IMR-90 (cell line): ENCODE measurements around the gene PRRC2B. TPM values are rescaled to one million over a fixed set of nuclear protein-coding genes. Genes with fewer than 3 reads are reported as not detected.

ENCODE experiments used
- ATAC-seq: fragments of 200-7000 bp; cut with Tn5 transposase; 2 replicates; pipeline ENCODE4 v1.9.1; 2020; ENCODE audit warnings: low read depth, mild to moderate bottlenecking, moderate library complexity
- BruUV-seq: library from RNA; stranded (reverse); fragments of 400-500 nt; replicated peaks from 2 replicates; lab custom pipeline; 2021; lab: Mats Ljungman, UMichigan
- CTCF ChIA-PET: fragments of 300-600 bp; formaldehyde crosslinking; extraction: SDS; loops from one replicate; lab custom pipeline; 2021; ENCODE audit warnings: antibody characterized with exemption; lab: Yijun Ruan, JAX
- POLR2A ChIA-PET: fragments of 300-600 bp; sonication (Branson Sonifier 250); formaldehyde crosslinking; loops from one replicate; lab custom pipeline; 2022; ENCODE audit warnings: antibody characterized with exemption; ENCODE audit not compliant: unreplicated experiment; lab: Charles Lee
- DNase-seq: peaks from one replicate; pipeline ENCODE4 v3.0.0; 2013
- H2AFZ ChIP-seq: replicated peaks from 2 replicates; pipeline ENCODE3; 2013; ENCODE audit warnings: low read length, mild to moderate bottlenecking; ENCODE audit not compliant: poor library complexity
- H2AK5ac ChIP-seq: 2 replicates; pipeline ENCODE4 v1.6.1; 2013; ENCODE audit warnings: low read depth, low read length, inconsistent platforms
- H2AK9ac ChIP-seq: replicated peaks from 2 replicates; pipeline ENCODE3; 2013; ENCODE audit warnings: mild to moderate bottlenecking, low read depth, low read length, moderate library complexity; ENCODE audit not compliant: poor library complexity
- H2BK120ac ChIP-seq: 2 replicates; pipeline ENCODE4 v1.6.1; 2013; ENCODE audit warnings: low read depth, low read length, inconsistent platforms
- H2BK15ac ChIP-seq: 3 replicates; pipeline ENCODE4 v1.6.1; 2013; ENCODE audit warnings: low read depth, low read length, inconsistent platforms
- H2BK20ac ChIP-seq: 2 replicates; pipeline ENCODE4 v1.6.1; 2013; ENCODE audit warnings: low read depth, mild to moderate bottlenecking, inconsistent platforms, low read length, moderate library complexity
- H2BK5ac ChIP-seq: 2 replicates; pipeline ENCODE4 v1.6.1; 2013; ENCODE audit warnings: mild to moderate bottlenecking, low read depth, low read length, inconsistent platforms; ENCODE audit not compliant: poor library complexity, severe bottlenecking
- H3K14ac ChIP-seq: replicated peaks from 2 replicates; pipeline ENCODE4 v1.6.1; 2013; ENCODE audit warnings: low read depth, low read length, inconsistent platforms
- H3K18ac ChIP-seq: 2 replicates; pipeline ENCODE4 v1.6.1; 2013; ENCODE audit warnings: low read depth, low read length, control low read depth
- H3K23ac ChIP-seq: 2 replicates; pipeline ENCODE4 v1.6.1; 2013; ENCODE audit warnings: low read depth, low read length, inconsistent platforms
- H3K27ac ChIP-seq: 2 replicates; pipeline ENCODE4 v1.5.1; 2013; ENCODE audit warnings: mild to moderate bottlenecking, control low read depth, low read length; ENCODE audit not compliant: insufficient read depth
- H3K27me3 ChIP-seq: 2 replicates; pipeline ENCODE4 v1.6.1; 2013; ENCODE audit warnings: low read length; ENCODE audit not compliant: control insufficient read depth, insufficient read depth
- H3K36me3 ChIP-seq: 2 replicates; pipeline ENCODE4 v1.6.1; 2013; ENCODE audit warnings: low read length, mixed read lengths; ENCODE audit not compliant: control insufficient read depth, insufficient read depth
- H3K4ac ChIP-seq: 2 replicates; pipeline ENCODE4 v1.6.1; 2013; ENCODE audit warnings: low read depth, low read length, inconsistent platforms
- H3K4me1 ChIP-seq: 2 replicates; pipeline ENCODE4 v1.6.1; 2013; ENCODE audit warnings: low read length, mixed read lengths; ENCODE audit not compliant: control insufficient read depth, insufficient read depth
- H3K4me2 ChIP-seq: 2 replicates; pipeline ENCODE4 v1.6.1; 2013; ENCODE audit warnings: low read depth, mild to moderate bottlenecking, control low read depth, low read length, moderate library complexity
- H3K4me3 ChIP-seq: 2 replicates; pipeline ENCODE4 v1.5.1; 2013; ENCODE audit warnings: low read depth, mild to moderate bottlenecking, control low read depth, low read length, moderate library complexity; ENCODE audit not compliant: insufficient read depth
- H3K56ac ChIP-seq: 2 replicates; pipeline ENCODE4 v1.6.1; 2013; ENCODE audit warnings: low read length, inconsistent platforms; ENCODE audit not compliant: insufficient read depth; ENCODE audit errors: extremely low read depth
- H3K79me1 ChIP-seq, 2 experiments: 2 replicates each; pipeline ENCODE4 v1.6.1; 2013; ENCODE audit warnings: low read length in 2 of 2, inconsistent platforms in 1 of 2, low read depth in 1 of 2
- H3K9ac ChIP-seq: 2 replicates; pipeline ENCODE4 v1.6.1; 2013; ENCODE audit warnings: low read depth, low read length, control low read depth
- H3K9me1 ChIP-seq: 2 replicates; pipeline ENCODE4 v1.6.1; 2013; ENCODE audit warnings: low read length, inconsistent platforms; ENCODE audit not compliant: insufficient read depth
- H3K9me3 ChIP-seq: 2 replicates; pipeline ENCODE4 v1.6.1; 2013; ENCODE audit warnings: low read length; ENCODE audit not compliant: control insufficient read depth, insufficient read depth
- H4K20me1 ChIP-seq: 2 replicates; pipeline ENCODE4 v1.6.1; 2013; ENCODE audit warnings: low read length, inconsistent platforms; ENCODE audit not compliant: insufficient read depth
- H4K5ac ChIP-seq: 2 replicates; pipeline ENCODE4 v1.6.1; 2013; ENCODE audit warnings: mild to moderate bottlenecking, low read depth, low read length, control low read depth
- H4K8ac ChIP-seq, 2 experiments: 2 replicates each; pipeline ENCODE4 v1.6.1; 2013; ENCODE audit warnings: low read depth in 2 of 2, low read length in 2 of 2, control low read depth in 1 of 2, inconsistent platforms in 1 of 2
- H4K91ac ChIP-seq: 2 replicates; pipeline ENCODE4 v1.6.1; 2013; ENCODE audit warnings: low read depth, low read length, inconsistent platforms; ENCODE audit not compliant: insufficient read depth
- CEBPB ChIP-seq: IDR thresholded peaks from 2 replicates; pipeline ENCODE4 v1.6.1; 2012; ENCODE audit warnings: low read depth, low read length, improper control_type of control experiment
- FOS ChIP-seq: fragments of 150-350 bp; IDR thresholded peaks from 2 replicates; pipeline ENCODE4 v1.6.1; 2016; ENCODE audit warnings: low read depth, low read length
- MAFK ChIP-seq: IDR thresholded peaks from 2 replicates; pipeline ENCODE4 v1.6.1; 2012; ENCODE audit warnings: low read depth, low read length, improper control_type of control experiment
- MAZ ChIP-seq: IDR thresholded peaks from 2 replicates; pipeline ENCODE4 v1.6.1; 2012; ENCODE audit warnings: low read depth, mild to moderate bottlenecking, low read length, improper control_type of control experiment, moderate library complexity, borderline replicate concordance
- MXI1 ChIP-seq: IDR thresholded peaks from 2 replicates; pipeline ENCODE4 v1.6.1; 2012; ENCODE audit warnings: low read depth, mild to moderate bottlenecking, low read length, moderate library complexity, borderline replicate concordance
- NFE2L2 ChIP-seq: fragments of 150-350 bp; IDR thresholded peaks from 2 replicates; pipeline ENCODE4 v1.6.1; 2016; ENCODE audit warnings: low read depth, mild to moderate bottlenecking, low read length
- POLR2A ChIP-seq: IDR thresholded peaks from 2 replicates; pipeline ENCODE4 v1.6.1; 2012; ENCODE audit warnings: mild to moderate bottlenecking, low read depth, low read length
- RAD21 ChIP-seq: IDR thresholded peaks from 2 replicates; pipeline ENCODE4 v1.6.1; 2012; ENCODE audit warnings: low read length, improper control_type of control experiment
- RCOR1 ChIP-seq: IDR thresholded peaks from 2 replicates; pipeline ENCODE4 v1.6.1; 2012; ENCODE audit warnings: mild to moderate bottlenecking, low read length, improper control_type of control experiment; ENCODE audit not compliant: insufficient replicate concordance
- RFX5 ChIP-seq: IDR thresholded peaks from 2 replicates; pipeline ENCODE4 v1.8.0; 2012; ENCODE audit warnings: low read depth, mild to moderate bottlenecking, low read length, moderate library complexity
- SMC3 ChIP-seq: fragments of 150-350 bp; IDR thresholded peaks from 2 replicates; pipeline ENCODE4 v1.6.1; 2016; ENCODE audit warnings: low read depth, mild to moderate bottlenecking, antibody characterized with exemption, low read length, moderate library complexity
- WGBS, 2 experiments: methylation state at CpG; one replicate each; pipeline versions ENCODE4 v1.1.5 to v1.1.7; 2013; ENCODE audit warnings: missing lambda C conversion rate in 2 of 2; ENCODE audit not compliant: insufficient read length in 1 of 2; ENCODE audit errors: extremely low coverage in 2 of 2; 5-methylcytosine and 5-hydroxymethylcytosine counted together
- dilution Hi-C: fragments of 300-500 bp; cut with HindIII; formaldehyde crosslinking; loops from one replicate; pipeline ENCODE4 v1.14.3; 2018; ENCODE audit warnings: low sequenced_read_pairs; ENCODE audit not compliant: unreplicated experiment
- in situ Hi-C: fragments of 300-500 bp; cut with MboI; formaldehyde crosslinking; loops from 3 replicates; pipeline ENCODE4 v1.14.3; 2019; ENCODE audit warnings: low sequenced_read_pairs, inconsistent platforms, mixed read lengths
- intact Hi-C: fragments of 100-400 bp; cut with micrococcal nuclease; formaldehyde crosslinking; loops from 2 replicates; pipeline ENCODE4 v1.10.0; 2022
- polyA plus RNA-seq, 3 experiments: library from polyadenylated mRNA; depleted of rRNA; stranded (reverse); fragments of >200 nt; gene quantifications; 2 replicates each; pipeline ENCODE4 v1.2.3, GENCODE V29; 2012; ENCODE audit warnings: low replicate concordance in 1 of 3
- total RNA-seq: library from RNA; depleted of rRNA; stranded (reverse); fragments of >200 nt; gene quantifications from 2 replicates; pipeline ENCODE4 v1.2.3, GENCODE V29; 2012
- TF ChIP-seq, protein P1 (sequence below): fragments of 150-350 bp; IDR thresholded peaks from 2 replicates; pipeline ENCODE4 v1.6.1; 2017; ENCODE audit warnings: mild to moderate bottlenecking, antibody characterized with exemption, low read length, low read depth
- TF ChIP-seq, protein P2 (sequence below): conservative IDR thresholded peaks from 2 replicates; pipeline ENCODE4 v1.5.1; 2012; ENCODE audit warnings: mild to moderate bottlenecking, low read depth, low read length, improper control_type of control experiment
- TF ChIP-seq, protein P3 (sequence below): fragments of 150-350 bp; IDR thresholded peaks from 2 replicates; pipeline ENCODE4 v1.6.1; 2016; ENCODE audit warnings: low read depth, mild to moderate bottlenecking, low read length, moderate library complexity, borderline replicate concordance

PRRC2B gene
- total and polyA plus RNA-seq, 2 of the 4 experiments (the other 2 are of a cell fraction): 19.4 to 39.1 TPM

GRCh38 chr9:131523451-131524435 lies 129.9 kb downstream of the PRRC2B start:
- Histone ChIP-seq H3K56ac (no peak overlapping the region), H3K18ac (no peak overlapping the region), H3K23ac (no peak overlapping the region), H3K14ac (no peak overlapping the region), H2BK20ac (no peak overlapping the region), H2AFZ (no peak overlapping the region), H3K36me3 (peaks cover 75% of the 10 kb centered on the region), H2BK120ac (no peak overlapping the region), H2BK5ac (no peak overlapping the region), H3K27me3 (no peaks in the 10 kb centered on the region), H4K91ac (no peak overlapping the region), H2BK15ac (no peak overlapping the region), H2AK9ac (no peak overlapping the region), H4K20me1 (peaks cover 9% of the 10 kb centered on the region; the same call in 1 of the 2 replicates), H3K79me1 (0 out of 4 replicates have a peak, but pooled peaks cover under 1 to 1% of the 10 kb centered on the region in 2 experiments), H3K4ac (no peak overlapping the region), H3K4me2 (no peak overlapping the region), H3K27ac (no peak overlapping the region), H2AK5ac (no peak overlapping the region), H3K9ac (no peak overlapping the region), H3K9me1 (no peaks in the 10 kb centered on the region), H4K8ac (no peak overlapping the region), H3K4me1 (no peaks in the 10 kb centered on the region), H3K9me3 (no peaks in the 10 kb centered on the region), H4K5ac (no peak overlapping the region), H3K4me3 (no peak overlapping the region)
- dilution Hi-C loops (no loop called here), intact Hi-C loops (no loop called here), in situ Hi-C loops (no loop called here)
- DNase-seq (no peak), ATAC-seq (peak; percentile 12; the same call in 1 of the 2 replicates)
- 87% methylated on average over 13 of the region's 29 CpGs; no CpG with 5 or more reads in 1 of the 2 experiments for WGBS, 2 experiments
- ChIA-PET CTCF (no interaction called here), POLR2A (no interaction called here)
- BruUV-seq: no TSS peak
- TF ChIP-seq, protein P1, sequence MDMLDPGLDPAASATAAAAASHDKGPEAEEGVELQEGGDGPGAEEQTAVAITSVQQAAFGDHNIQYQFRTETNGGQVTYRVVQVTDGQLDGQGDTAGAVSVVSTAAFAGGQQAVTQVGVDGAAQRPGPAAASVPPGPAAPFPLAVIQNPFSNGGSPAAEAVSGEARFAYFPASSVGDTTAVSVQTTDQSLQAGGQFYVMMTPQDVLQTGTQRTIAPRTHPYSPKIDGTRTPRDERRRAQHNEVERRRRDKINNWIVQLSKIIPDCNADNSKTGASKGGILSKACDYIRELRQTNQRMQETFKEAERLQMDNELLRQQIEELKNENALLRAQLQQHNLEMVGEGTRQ: no peak
- TF ChIP-seq RFX5 (no peak), SMC3 (no peak), MAFK (no peak), CEBPB (no peak), FOS (no peak), POLR2A (no peak), RAD21 (no peak), MAZ (no peak), NFE2L2 (no peak), MXI1 (no peak), RCOR1 (no peak)
- TF ChIP-seq, protein P2, sequence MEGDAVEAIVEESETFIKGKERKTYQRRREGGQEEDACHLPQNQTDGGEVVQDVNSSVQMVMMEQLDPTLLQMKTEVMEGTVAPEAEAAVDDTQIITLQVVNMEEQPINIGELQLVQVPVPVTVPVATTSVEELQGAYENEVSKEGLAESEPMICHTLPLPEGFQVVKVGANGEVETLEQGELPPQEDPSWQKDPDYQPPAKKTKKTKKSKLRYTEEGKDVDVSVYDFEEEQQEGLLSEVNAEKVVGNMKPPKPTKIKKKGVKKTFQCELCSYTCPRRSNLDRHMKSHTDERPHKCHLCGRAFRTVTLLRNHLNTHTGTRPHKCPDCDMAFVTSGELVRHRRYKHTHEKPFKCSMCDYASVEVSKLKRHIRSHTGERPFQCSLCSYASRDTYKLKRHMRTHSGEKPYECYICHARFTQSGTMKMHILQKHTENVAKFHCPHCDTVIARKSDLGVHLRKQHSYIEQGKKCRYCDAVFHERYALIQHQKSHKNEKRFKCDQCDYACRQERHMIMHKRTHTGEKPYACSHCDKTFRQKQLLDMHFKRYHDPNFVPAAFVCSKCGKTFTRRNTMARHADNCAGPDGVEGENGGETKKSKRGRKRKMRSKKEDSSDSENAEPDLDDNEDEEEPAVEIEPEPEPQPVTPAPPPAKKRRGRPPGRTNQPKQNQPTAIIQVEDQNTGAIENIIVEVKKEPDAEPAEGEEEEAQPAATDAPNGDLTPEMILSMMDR: no peak
- TF ChIP-seq, protein P3, sequence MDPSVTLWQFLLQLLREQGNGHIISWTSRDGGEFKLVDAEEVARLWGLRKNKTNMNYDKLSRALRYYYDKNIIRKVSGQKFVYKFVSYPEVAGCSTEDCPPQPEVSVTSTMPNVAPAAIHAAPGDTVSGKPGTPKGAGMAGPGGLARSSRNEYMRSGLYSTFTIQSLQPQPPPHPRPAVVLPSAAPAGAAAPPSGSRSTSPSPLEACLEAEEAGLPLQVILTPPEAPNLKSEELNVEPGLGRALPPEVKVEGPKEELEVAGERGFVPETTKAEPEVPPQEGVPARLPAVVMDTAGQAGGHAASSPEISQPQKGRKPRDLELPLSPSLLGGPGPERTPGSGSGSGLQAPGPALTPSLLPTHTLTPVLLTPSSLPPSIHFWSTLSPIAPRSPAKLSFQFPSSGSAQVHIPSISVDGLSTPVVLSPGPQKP: no peak
